Sciatic nerve (tissue), 2 donors: ENCODE measurements around the gene MYO1D. TPM values are rescaled to one million over a fixed set of nuclear protein-coding genes. Genes with fewer than 3 reads are reported as not detected.
A peak's percentile ranks its signal among the peaks of the same experiment; 100 is the strongest.

Experiments
- ATAC-seq: fragments of 200-7000 bp; cut with Tn5 transposase; one replicate; pipeline ENCODE4 v1.9.1; 2020; ENCODE audit warnings: mild to moderate bottlenecking, moderate library complexity
- DNase-seq: peaks from one replicate; pipeline ENCODE4 v3.0.0-alpha.2; 2020; ENCODE audit warnings: low spot score
- intact Hi-C: fragments of 100-400 bp; cut with DNase I; formaldehyde crosslinking; loops from one replicate; pipeline ENCODE4 v1.14.2; 2022
- total RNA-seq: library from RNA; stranded (reverse); fragmentation: NEBNext Ultra II Directional; extraction: Animal tissue kit (Norgen Biotek cat#: 25700); gene quantifications from one replicate; pipeline ENCODE4 v1.2.1, GENCODE V29; 2021
- donor health status: DM: no; HTN: no; CAD: no.
- donor health status: DM: no; HTN: no; CAD: no.

MYO1D gene
- total RNA-seq, 1 donor from 2014 or later = 57.8 TPM

GRCh38 chr17:32493976-32494513 lies 382.9 kb downstream of the MYO1D start:
- no peak for DNase-seq
- ATAC-seq = no peak
- intact Hi-C loops = no loop called here

GRCh38 chr17:32493571-32493970 lies 383.4 kb downstream of the MYO1D start:
- intact Hi-C loops = no loop called here
- DNase-seq = no peak
- ATAC-seq = no peak

- intact Hi-C loops = no loop called here
- no peak for DNase-seq
- ATAC-seq = no peak
These were observed 384.2 kb downstream of the MYO1D start for GRCh38 chr17:32492648-32493289.

- intact Hi-C loops = no loop called here
- ATAC-seq = no peak
- DNase-seq = no peak
These were observed 384.7 kb downstream of the MYO1D start for GRCh38 chr17:32492264-32492589.

- ATAC-seq = no peak
- intact Hi-C loops = no loop called here
- no peak for DNase-seq
These were observed 385.3 kb downstream of the MYO1D start for GRCh38 chr17:32491371-32492263.

- ATAC-seq (no peak), DNase-seq (no peak)
- intact Hi-C loops = no loop called here
These were observed 386.8 kb downstream of the MYO1D start for GRCh38 chr17:32490101-32490482.

GRCh38 chr17:32489320-32490100 lies 387.4 kb downstream of the MYO1D start:
- intact Hi-C loops = no loop called here
- ATAC-seq = no peak
- no peak for DNase-seq

- DNase-seq (no peak), ATAC-seq (no peak)
- intact Hi-C loops = no loop called here
These were observed 388.2 kb downstream of the MYO1D start for GRCh38 chr17:32488604-32489180.

GRCh38 chr17:32488177-32488542 lies 388.8 kb downstream of the MYO1D start:
- intact Hi-C loops = no loop called here
- ATAC-seq (no peak), DNase-seq (no peak)

GRCh38 chr17:32487473-32488176 lies 389.3 kb downstream of the MYO1D start:
- peak; percentile 59 for DNase-seq
- intact Hi-C loops = no loop called here
- ATAC-seq = no peak

- ATAC-seq = no peak
- peak; percentile 77 for DNase-seq
- intact Hi-C loops = no loop called here
These were observed 390.0 kb downstream of the MYO1D start, which contains the start of gene CDK5R1 for GRCh38 chr17:32486701-32487472. TSS of gene CDK5R1 (plus strand) at chr17:32486993. CDS start at chr17:32487621, 628 bp downstream.

- ATAC-seq = peak; percentile 76
- intact Hi-C loops = no loop called here
- peak; percentile 79 for DNase-seq
These were observed 390.7 kb downstream of the MYO1D start for GRCh38 chr17:32486111-32486700.

- intact Hi-C loops = no loop called here
- ATAC-seq (no peak), DNase-seq (peak; percentile 38)
These were observed 391.4 kb downstream of the MYO1D start for GRCh38 chr17:32485261-32486110.

GRCh38 chr17:32484628-32485027 lies 392.3 kb downstream of the MYO1D start:
- ATAC-seq (no peak), DNase-seq (peak; percentile 50)
- intact Hi-C loops = no loop called here

- ATAC-seq (no peak), DNase-seq (peak; percentile 53)
- intact Hi-C loops = no loop called here
These were observed 392.9 kb downstream of the MYO1D start for GRCh38 chr17:32484041-32484461.

GRCh38 chr17:32483451-32484019 lies 393.4 kb downstream of the MYO1D start:
- DNase-seq (peak; percentile 87), ATAC-seq (peak; percentile 93)
- intact Hi-C loops = no loop called here
